Measurements from ENCODE around the gene CEMP1.

CEMP1 gene

DNA sequence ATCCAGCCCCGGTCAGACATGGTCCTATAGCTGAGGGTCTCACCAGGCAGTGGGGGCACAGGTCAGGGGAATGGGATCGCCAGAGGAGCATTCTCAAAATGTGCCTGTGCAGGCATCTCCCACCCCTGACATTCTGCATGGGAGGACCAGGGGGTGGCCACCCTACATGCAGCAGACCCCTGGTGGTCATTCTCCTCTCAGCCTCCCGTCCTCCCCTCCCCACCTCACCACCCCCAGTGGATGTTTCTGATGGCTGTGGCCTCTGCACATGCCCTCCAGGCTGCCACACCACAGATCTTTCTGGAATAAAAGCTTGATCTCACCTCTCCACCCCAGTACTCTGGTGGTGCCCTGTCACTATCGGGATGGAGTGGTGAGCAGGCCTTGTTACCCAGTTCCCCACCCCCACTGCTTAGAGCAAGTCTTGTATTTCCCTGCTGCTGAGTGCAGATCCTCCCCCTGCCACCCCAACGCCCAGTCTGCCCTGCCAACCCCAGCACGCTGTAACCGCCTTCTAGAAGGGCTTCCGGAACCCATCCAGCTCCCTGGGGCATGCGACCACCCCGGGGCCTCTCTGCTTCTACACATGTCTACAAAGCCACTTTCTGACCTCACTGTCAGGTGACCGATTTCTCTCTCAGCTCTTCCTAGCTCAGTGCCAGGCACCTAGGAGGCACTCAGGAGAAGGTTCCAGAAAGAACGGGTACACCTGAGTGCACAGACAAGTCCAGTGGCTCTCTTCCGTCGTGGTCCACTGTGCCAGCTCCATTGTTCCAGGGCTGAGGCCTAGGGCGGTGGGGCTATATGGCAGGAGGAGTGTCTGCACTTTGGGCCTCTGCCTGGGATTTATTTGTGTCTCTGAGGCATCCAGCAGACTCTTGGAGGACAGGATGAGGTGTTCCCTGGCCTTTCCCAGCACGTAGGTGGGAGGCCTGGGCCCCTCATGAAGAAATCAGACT, 47.0 kb downstream of the CEMP1 start:
- DNase-seq (ENCODE audit: low read depth): no peak

DNA sequence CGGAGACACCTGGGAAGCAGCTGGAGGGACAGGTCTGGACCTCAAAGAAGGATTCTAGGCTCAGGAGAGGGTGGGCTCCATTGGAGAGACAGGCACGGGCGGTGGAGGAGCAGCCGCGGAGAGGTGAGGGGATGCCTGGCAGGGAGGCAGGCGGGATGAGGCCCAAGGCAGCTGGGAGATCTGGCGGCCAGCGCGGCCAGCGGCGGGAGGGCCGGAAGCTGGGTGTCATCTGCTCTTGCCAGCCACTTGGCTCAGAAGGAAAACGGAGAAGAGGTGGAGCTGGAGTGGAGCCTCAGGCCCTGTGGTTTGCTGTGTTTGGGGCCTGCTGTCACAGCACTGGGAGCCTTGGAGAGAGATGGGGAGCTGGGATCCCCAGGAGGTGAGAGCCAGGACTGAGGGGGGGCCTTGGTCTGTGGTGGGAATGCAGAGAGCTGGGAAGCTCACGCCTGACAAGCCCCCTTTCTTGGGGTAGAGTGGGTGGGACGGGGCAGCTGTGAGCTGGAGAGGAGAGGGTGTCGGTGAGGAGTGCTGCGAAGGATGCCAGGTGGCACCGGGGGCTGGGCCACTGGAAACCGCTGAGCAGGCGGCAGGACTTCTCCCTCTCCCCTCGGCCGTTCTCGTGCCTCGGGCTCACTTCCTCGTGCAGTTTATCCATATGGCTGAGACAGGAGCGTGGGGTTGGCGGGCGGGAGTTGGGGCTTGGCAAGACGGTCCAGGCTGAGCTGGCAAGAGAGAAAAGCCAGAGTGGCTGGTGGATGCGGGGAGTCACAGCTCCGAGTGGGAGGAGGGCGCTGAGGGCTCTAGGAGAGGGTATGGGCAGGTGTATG, 48.3 kb downstream of the CEMP1 start:
- DNase-seq (ENCODE audit: low read depth): no peak

DNA sequence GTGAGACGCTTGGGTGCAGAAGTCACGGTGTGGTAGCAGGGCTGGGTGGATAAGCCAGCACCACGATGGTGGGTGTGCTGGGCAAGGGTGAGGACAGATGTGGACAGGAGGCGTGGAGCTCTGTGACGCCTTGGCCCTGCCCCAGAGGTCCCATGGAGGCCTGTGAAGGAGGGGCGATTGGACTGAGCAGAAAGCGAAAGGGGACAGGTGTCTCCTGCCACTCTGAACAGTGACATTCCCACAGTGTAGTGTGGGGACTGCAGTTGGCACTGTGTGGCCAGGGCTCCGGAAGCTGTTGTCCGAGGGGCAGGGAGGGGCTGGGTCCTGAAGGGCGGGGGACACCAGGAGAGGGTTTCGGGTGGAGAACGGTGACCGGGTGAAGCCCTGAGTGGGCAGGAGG, 49.0 kb downstream of the CEMP1 start:
- DNase-seq (ENCODE audit: low read depth): no peak

DNA sequence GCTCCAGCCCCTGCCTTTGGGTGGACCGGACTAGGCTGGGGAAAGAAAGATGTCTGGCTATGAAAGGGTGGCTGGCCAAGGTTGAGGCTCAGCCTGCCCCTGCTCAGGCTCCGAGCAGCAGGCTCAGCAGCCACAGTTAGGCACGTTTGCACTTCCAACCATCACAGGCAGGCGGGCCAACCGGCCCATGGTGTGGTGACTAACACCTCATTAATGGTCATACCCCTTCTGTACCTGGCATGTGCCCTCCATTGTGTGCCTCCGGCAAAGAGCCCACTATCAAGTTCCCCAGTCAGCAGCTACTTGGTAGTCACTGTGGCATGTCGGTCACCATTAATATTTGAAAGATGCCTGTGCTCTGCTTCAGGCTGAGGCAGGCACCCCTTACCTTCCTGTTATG, 49.5 kb downstream of the CEMP1 start:
- DNase-seq (ENCODE audit: low read depth): no peak

DNA sequence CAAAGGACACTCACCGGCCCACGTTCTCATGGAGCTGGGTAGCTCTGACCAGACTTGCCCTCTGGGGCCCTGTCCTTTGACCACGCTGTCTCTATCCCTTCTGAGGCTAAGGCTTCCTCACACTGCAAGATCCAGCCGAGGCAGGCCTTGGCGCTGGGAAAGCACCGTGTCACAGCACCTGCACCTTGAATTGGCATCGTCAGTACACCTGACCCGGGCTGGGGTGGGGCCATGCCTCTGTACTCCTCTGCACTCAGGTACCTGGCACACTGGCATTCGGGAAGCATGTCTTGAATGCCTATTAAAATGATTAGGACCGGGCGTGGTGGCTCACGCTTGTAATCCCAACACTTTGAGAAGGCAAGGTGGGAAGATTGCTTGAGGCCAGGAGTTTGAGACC, 50.3 kb downstream of the CEMP1 start:
- no peak for DNase-seq (ENCODE audit: low read depth)
